Right lobe of liver (tissue), 4 donors: ENCODE measurements around the gene WDR35.

Experiments used
- POLR2A ChIP-seq: fragments of 450-650 bp; IDR thresholded peaks from one replicate; pipeline ENCODE4 v1.6.1; 2017; ENCODE audit warnings: antibody characterized with exemption, mild to moderate bottlenecking
- TF ChIP-seq, protein P1 (sequence below), 4 donors: fragments of 200-600 bp in 3 of 4; fragments of 450-650 bp in 1 of 4; IDR thresholded peaks; one replicate each; pipeline versions ENCODE4 v1.5.1 to v1.8.0; 2016 to 2022; ENCODE audit warnings: antibody characterized with exemption in 4 of 4, mild to moderate bottlenecking in 2 of 4
- donor health status: DM: no; HTN: no; CAD: no.
- donor health status: DM: no; HTN: no; CAD: no.
- donor health status: DM: no; HTN: yes; CAD: no.

DNA sequence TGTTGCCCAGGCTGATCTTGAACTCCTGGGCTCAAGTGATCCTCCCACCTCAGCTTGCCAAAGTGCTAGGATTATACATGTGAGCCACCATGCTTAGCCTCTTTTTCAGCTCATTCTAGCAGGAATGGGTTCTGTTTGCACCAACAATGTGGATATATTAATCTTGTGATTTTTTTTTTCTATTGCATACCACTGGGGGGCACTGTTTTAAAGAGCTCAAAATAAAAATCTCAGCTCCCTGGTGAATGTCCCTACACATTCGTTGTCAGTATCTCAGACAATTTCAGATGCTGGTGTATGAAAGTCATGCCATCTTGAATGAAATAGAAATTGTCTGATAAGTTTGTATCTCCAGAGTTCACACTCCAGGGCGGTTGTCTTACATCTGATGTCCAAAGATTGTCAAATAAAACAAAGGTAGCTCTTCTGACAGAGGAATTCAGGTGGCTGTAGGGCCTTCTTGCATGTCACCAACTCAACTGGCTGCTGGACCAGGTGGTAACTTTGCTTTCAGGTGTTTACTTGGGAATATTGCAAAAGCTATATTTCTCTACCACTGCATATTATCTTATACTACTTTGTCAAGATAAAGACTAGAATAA, 25.7 kb upstream of the WDR35 start:
- TF ChIP-seq, protein P1, sequence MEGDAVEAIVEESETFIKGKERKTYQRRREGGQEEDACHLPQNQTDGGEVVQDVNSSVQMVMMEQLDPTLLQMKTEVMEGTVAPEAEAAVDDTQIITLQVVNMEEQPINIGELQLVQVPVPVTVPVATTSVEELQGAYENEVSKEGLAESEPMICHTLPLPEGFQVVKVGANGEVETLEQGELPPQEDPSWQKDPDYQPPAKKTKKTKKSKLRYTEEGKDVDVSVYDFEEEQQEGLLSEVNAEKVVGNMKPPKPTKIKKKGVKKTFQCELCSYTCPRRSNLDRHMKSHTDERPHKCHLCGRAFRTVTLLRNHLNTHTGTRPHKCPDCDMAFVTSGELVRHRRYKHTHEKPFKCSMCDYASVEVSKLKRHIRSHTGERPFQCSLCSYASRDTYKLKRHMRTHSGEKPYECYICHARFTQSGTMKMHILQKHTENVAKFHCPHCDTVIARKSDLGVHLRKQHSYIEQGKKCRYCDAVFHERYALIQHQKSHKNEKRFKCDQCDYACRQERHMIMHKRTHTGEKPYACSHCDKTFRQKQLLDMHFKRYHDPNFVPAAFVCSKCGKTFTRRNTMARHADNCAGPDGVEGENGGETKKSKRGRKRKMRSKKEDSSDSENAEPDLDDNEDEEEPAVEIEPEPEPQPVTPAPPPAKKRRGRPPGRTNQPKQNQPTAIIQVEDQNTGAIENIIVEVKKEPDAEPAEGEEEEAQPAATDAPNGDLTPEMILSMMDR (IDR thresholded peaks at IDR 0.05): peak; percentile 55 to 68 (median 61)
- TF ChIP-seq POLR2A: no peak
